NCI-H2081 (cell line): ENCODE data around the gene ZNF672.
"Not testable (repeated sequence)": the region's sequence is repeated elsewhere in the genome, so short reads cannot be mapped to it uniquely, and the experiment has no call there.

ENCODE experiments used
- DNase-seq, 2 experiments: peaks; one replicate each; lab custom pipeline; 2025; lab: John Stamatoyannopoulos, UW

Gene ZNF672

DNA sequence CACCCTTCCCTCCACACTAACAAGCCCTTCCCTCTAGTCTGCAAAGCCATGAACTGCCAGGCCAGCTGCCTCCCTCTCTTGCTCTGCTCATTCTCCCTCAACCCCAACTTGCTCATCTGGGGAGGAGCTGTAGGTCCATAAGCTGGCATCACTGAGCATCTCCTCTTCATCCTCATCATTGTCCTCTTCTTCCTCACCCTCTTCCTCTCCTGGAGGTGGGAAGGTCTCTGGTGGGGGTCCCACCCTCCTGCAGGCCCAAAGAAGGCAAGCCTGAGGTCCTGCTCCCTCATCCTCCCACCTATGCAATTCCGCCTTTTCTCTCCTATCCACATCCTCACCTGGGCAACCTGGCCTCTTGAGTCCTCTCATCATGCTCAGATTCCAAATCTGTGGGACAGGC, 18.2 kb downstream of the ZNF672 start:
- no peak for DNase-seq

- DNase-seq = no peak
Observed at GRCh38 chr1:248857201-248857600, 19.2 kb downstream of the ZNF672 start.

DNA sequence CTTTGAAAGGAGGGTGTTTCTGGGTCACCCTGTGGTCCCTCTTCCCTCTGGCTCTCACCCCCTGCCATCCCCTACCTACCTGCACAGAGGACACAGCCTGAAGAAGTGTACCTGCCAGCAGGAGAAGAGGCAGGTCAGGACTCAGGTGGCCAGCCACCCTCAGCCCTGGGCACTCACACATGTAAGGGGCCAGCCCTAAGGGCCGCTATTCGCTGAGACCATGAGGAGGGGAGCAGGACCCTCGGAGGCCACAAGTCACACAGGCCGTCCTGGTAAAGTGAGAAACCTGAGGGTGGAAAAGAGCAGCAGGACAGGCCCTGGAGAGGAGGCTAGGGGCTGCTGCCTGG, 19.7 kb downstream of the ZNF672 start:
- no peak for DNase-seq

- DNase-seq = peak; percentile 38 to 61
Observed at GRCh38 chr1:248858096-248858890, 20.3 kb downstream of the ZNF672 start.

GRCh38 chr1:248858891-248859889, 21.2 kb downstream of the ZNF672 start, which contains the start of gene ZNF692:
Gene ZNF692 (minus strand): TSS chr1:248859085. CDS start chr1:248858309, 776 bp downstream.
- DNase-seq = peak; percentile 98 to 99

DNA sequence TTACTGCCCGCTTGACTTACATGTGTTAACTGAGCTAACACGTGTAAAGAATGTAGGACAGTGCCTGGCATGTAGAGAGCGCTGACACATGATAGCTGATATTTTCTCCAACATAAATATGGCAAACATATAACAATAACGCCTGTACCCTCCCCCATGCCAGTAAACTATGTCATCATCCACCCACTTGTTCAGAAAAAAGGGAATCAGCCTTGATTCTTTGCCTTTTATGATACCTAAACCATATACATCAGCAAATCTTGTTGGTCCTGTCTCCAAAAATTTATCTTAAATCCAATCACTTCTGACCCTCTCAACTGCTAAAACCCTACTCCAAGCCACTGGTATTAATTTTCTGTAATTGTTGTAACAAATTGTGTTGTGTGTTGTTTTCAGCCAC, 22.0 kb downstream of the ZNF672 start:
- no peak for DNase-seq

- DNase-seq = no peak
Observed at GRCh38 chr1:248861616-248862015, 23.6 kb downstream of the ZNF672 start.

- no peak for DNase-seq
Observed at GRCh38 chr1:248862695-248862997, 24.6 kb downstream of the ZNF672 start.

GRCh38 chr1:248862998-248863881, 25.2 kb downstream of the ZNF672 start:
- peak; percentile 88 to 89 for DNase-seq

GRCh38 chr1:248871837-248872401, 33.9 kb downstream of the ZNF672 start:
- DNase-seq = no peak

DNA sequence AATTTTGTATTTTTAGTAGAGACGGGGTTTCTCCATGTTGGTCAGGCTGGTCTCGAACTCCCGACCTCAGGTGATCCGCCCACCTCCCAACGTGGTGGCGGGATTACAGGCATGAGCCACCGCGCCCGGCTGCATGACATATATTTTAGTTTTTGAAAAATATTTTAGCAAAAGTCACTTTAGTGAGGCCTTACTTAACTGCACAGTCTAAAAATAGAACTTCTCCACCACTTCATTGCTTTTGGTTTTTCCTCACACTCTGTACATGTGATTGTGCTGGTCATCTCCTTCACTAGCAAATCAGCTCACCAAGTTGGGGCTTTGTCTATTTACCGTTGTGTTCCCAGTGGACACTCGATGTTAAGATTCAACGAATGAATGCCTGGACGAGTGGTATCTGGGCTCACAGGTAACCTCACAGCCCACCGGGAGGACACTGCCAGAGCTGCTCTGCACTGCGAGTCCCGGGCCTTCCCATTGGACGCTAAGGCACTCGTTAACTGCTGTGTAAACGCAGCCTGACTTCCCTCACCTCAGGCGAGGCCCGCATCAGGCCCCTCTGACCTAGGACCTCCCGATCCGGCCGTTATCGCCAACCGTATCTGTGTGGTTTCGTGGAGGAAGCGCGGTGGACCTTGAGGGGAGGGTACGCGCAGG, 34.9 kb downstream of the ZNF672 start:
- peak; percentile 63 to 77 for DNase-seq

- DNase-seq = peak; percentile 96
Observed at GRCh38 chr1:248873409-248873992, 35.5 kb downstream of the ZNF672 start.

GRCh38 chr1:248873993-248874533, 36.0 kb downstream of the ZNF672 start:
- peak; percentile 90 to 94 for DNase-seq

DNA sequence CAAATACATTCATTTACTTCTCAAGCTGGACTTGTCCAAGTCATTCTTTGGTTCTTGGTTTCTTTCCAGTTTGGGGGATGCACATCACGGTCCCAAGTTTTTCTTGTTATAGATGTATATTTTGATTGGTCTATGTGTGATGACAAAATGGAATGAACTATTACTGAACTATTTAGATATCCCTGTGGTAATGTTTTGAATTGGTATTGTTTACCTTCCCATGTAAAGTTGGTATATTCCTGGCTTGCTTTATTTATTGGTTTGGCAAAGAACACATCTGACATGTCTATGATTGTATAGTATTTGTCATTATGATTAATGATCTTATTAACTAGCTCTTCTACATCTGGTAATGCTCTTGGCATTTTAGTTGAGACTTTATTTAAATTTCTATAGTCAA, 43.2 kb downstream of the ZNF672 start:
- no peak for DNase-seq

DNA sequence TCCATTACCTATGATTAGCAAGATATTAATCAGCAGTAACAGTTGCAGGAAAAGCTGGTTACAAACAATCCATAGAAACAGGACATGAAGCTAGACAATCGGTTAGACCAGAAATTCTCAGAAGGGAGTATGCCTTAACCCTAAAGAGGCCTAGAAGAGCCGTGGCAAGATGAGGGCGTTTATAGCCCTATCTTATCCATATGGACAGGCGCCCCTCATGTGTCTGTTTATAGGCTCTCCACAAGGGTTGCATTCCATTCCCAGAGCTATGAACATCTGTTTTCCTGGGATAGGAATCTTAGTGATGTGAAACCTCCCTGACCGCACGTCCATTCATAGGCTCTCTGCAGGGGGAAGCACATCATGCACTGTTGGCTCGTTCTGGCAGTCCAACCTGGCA, 44.4 kb downstream of the ZNF672 start:
- not testable (repeated sequence) for DNase-seq

GRCh38 chr1:248884632-248885295, 46.7 kb downstream of the ZNF672 start:
- DNase-seq = no peak

- no peak for DNase-seq
Observed at GRCh38 chr1:248885646-248886045, 47.6 kb downstream of the ZNF672 start.

DNA sequence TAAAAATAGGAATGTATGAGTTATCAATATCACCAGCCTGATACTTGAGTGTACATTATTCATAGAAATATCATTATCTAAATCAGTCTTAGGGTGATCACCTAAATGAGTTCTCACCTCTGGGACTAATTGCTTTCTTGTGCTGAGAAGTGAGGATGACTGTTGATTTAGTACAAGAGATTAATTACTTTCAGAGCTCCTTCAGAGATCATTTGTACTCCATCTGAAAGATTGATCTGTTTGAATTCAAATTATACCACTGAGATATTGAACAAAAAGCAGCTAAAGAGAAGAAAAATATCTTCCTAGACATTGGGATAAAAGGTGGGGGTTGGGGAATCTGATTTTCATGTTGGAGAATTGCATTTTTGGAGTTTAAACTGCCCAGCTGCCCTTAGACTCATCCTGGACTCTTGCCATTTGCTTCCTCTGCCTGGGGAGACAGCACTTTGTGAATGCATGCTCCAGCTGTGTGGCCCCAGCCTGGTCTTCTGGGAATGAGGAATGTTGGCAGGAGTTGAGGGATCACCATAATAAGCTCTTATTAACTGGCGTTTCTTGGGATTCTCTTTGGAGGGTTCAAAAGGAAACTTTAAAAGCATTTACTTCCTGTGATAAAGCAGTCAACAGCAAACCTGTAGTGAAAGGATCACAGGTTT, 48.3 kb downstream of the ZNF672 start:
- no peak for DNase-seq

DNA sequence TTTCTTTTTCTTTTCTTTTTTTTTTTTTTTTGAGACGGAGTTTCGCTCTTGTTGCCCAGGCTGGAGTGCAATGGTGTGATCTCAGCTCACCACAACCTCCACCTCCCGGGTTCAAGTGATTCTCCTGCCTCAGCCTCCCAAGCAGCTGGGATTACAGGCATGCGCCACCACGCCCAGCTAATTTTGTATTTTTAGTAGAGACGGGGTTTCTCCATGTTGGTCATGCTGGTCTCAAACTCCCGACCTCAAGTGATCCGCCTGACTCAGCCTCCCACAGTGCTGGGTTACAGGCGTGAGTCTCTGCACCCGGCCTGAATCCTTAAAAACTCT, 51.9 kb downstream of the ZNF672 start:
- DNase-seq = not testable (repeated sequence)
